ENCODE measurements around the gene FAM118A. TPM values are rescaled to one million over a fixed set of nuclear protein-coding genes. Genes with fewer than 3 reads are reported as not detected.

The FAM118A gene
- total and polyA plus RNA-seq, 2 of the 8 experiments (the other 6 are each of a cell fraction or from before 2014, with no cell fraction given), result 8.5 to 18.6 TPM

DNA sequence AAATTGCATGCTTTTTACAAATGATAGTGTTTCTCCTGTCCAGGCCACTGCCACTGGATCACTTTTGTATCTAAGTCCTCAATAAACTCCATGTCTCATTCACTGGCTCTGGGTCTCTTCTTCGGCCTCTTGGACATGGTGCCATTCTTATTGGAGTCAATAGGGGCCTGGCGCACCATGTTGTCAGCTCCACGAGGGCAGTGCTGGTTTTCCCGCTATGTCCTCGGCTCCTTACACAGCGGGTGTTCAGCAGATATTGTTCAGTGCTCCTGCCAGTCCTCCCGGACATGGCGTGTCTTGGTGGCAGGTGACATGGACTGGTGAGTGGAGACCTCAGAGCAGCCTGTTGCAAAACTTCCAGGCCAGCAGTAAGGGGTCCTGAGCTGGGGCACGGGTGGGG, 3.6 kb upstream of the FAM118A start:
- no peak overlapping the region for H3K23ac ChIP-seq (ENCODE audit: insufficient read length)
- H3K14ac ChIP-seq (ENCODE audit: insufficient read length), result no peak overlapping the region
- peaks cover 0 to 3% (median 0%) of the 10 kb centered on the region in 4 experiments; a peak in 2 of 7 replicates for H3K27me3 ChIP-seq (replicated peaks in 1 of 4; ENCODE audit: control insufficient read depth in 3 of 4, extremely low read depth in 1 of 4, insufficient read depth in 3 of 4, low read length in 3 of 4)
- H2BK20ac ChIP-seq (ENCODE audit: low read length), result no peak overlapping the region
- FAIRE-seq (no peak), DNase-seq (ENCODE audit: low read depth in 1 of 2, low spot score in 2 of 2) (no peak)
- H3K79me1 ChIP-seq (ENCODE audit: low read depth, low read length), result peaks cover 1% of the 10 kb centered on the region; the same call in 1 of the 2 replicates
- H3K18ac ChIP-seq (ENCODE audit: extremely low read depth, low read length), result no peak overlapping the region; the same call in 1 of the 2 replicates
- TF ChIP-seq, protein P1, sequence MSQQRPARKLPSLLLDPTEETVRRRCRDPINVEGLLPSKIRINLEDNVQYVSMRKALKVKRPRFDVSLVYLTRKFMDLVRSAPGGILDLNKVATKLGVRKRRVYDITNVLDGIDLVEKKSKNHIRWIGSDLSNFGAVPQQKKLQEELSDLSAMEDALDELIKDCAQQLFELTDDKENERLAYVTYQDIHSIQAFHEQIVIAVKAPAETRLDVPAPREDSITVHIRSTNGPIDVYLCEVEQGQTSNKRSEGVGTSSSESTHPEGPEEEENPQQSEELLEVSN (IDR thresholded peaks at IDR 0.05), result peak; percentile 54; the same call in 1 of the 2 replicates
- TF ChIP-seq CTCF (IDR thresholded peaks at IDR 0.05; ENCODE audit: control extremely low read depth in 1 of 3, insufficient read depth in 1 of 3, low read depth in 1 of 3, low read length in 3 of 3), result no peak
- H4K91ac ChIP-seq (replicated peaks; ENCODE audit: insufficient read length, low read length), result no peak overlapping the region
- H4K8ac ChIP-seq (ENCODE audit: extremely low read depth, insufficient read depth, low read length), result no peak overlapping the region; the same call in 1 of the 2 replicates
- no peak overlapping the region for H3K4me3 ChIP-seq (ENCODE audit: extremely low read depth in 1 of 4, insufficient read depth in 2 of 4, low read depth in 3 of 4, low read length in 4 of 4)
- no peak overlapping the region for H3K27ac ChIP-seq (ENCODE audit: low read depth, low read length)
- H2BK12ac ChIP-seq (ENCODE audit: low read depth, low read length), result no peak overlapping the region
- H3K4ac ChIP-seq (replicated peaks; ENCODE audit: insufficient read length, low read depth, low read length), result no peak overlapping the region
- H2BK5ac ChIP-seq (ENCODE audit: low read depth, low read length), result no peak overlapping the region
- H4K20me1 ChIP-seq (replicated peaks in 1 of 2; ENCODE audit: control insufficient read depth in 1 of 2, insufficient read depth in 2 of 2, low read length in 2 of 2), result peaks cover 0 to 2% of the 10 kb centered on the region in 2 experiments
- no peaks in the 10 kb centered on the region for H3K36me3 ChIP-seq (ENCODE audit: control insufficient read depth in 2 of 4, insufficient read depth in 4 of 4, low read length in 3 of 4)
- H3K9me3 ChIP-seq (ENCODE audit: insufficient read depth in 2 of 2, low read depth in 1 of 2, low read length in 1 of 2), result no peaks in the 10 kb centered on the region
- H4K5ac ChIP-seq (ENCODE audit: insufficient read length, low read depth, low read length), result no peak overlapping the region
- peaks cover 0 to 5% of the 10 kb centered on the region in 2 experiments; a peak in 1 of 4 replicates for H3K79me2 ChIP-seq (ENCODE audit: control insufficient read depth in 1 of 2, insufficient read depth in 2 of 2, low read length in 2 of 2)
- POLR2A ChIA-PET (ENCODE audit: partially characterized antibody), result interaction anchor here (1.0 kb wide), 1 partner anchor 38 kb away, joined by 3 read pairs; no protein-coding TSS in a partner anchor
- no peak overlapping the region for H3K4me2 ChIP-seq (ENCODE audit: insufficient read depth in 1 of 2, low read depth in 2 of 2, low read length in 2 of 2)
- 86% methylated on average over 9 of the region's 9 CpGs; no CpG with 5 or more reads in 1 of the 2 experiments for WGBS, 2 experiments (ENCODE audit: extremely low coverage in 1 of 2, insufficient coverage in 1 of 2, insufficient read length in 1 of 2, insufficient replicate concordance in 2 of 2, low coverage in 1 of 2, low lambda C conversion rate in 2 of 2, missing lambda C conversion rate in 1 of 2)
- peaks cover 3% of the 10 kb centered on the region; the same call in 1 of the 2 replicates for H3K23me2 ChIP-seq (ENCODE audit: low read depth, low read length)
- peaks cover 0 to 10% (median 6%) of the 10 kb centered on the region in 4 experiments; a peak in 5 of 7 replicates for H3K4me1 ChIP-seq (replicated peaks in 1 of 4; ENCODE audit: control insufficient read depth in 3 of 4, insufficient read depth in 4 of 4, low read length in 3 of 4)
- CTCF ChIA-PET (ENCODE audit: partially characterized antibody), result interaction anchor here (0.6 to 2.9 kb wide), 6 partner anchors 11 to 97 kb away, joined by 3 to 9 read pairs (median 5); no protein-coding TSS in a partner anchor
- no peak overlapping the region for H3K9ac ChIP-seq (replicated peaks in 1 of 4; ENCODE audit: extremely low read depth in 1 of 4, low read depth in 3 of 4, low read length in 3 of 4)
- no peak overlapping the region for H2AK5ac ChIP-seq (ENCODE audit: low read depth, low read length)
- no peak overlapping the region for H3K56ac ChIP-seq (replicated peaks; ENCODE audit: insufficient read length, low read depth, low read length)
- no peak overlapping the region for H2BK120ac ChIP-seq (replicated peaks; ENCODE audit: low read depth, low read length)
- no peak overlapping the region for H2AFZ ChIP-seq (ENCODE audit: low read length)
- H2BK15ac ChIP-seq (ENCODE audit: low read length), result no peak overlapping the region
